ENCODE measurements around the gene TMLHE. TPM values are rescaled to one million over a fixed set of nuclear protein-coding genes. Genes with fewer than 3 reads are reported as not detected.
"Not testable (repeated sequence)": the region's sequence is repeated elsewhere in the genome, so short reads cannot be mapped to it uniquely, and the experiment has no call there.

Gene TMLHE
- polyA plus RNA-seq, 3 donors = 24.3 to 29.2 (median 25.7) TPM

DNA sequence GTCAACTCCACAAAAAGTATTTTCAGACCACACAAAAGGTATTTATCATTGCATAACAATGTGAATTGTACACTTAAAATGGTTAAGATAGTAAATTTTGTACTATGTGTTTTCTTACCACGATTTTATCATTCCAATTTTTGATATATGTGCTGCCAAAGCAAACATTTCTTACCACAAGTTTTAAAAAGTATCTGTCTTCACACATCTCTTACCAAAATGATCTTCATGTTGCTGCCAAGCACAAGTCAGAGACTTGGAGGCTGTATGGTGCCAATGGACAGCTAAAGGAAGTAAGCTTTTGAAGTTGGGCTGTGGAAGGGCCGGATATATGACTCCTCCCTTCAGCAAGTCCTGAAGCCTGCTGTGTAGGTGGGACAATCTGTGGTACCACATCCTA, 67.9 kb downstream of the TMLHE start:
- DNase-seq (ENCODE audit: extremely low read depth in 1 of 11, low read depth in 9 of 11, low spot score in 4 of 11) = no peak

DNA sequence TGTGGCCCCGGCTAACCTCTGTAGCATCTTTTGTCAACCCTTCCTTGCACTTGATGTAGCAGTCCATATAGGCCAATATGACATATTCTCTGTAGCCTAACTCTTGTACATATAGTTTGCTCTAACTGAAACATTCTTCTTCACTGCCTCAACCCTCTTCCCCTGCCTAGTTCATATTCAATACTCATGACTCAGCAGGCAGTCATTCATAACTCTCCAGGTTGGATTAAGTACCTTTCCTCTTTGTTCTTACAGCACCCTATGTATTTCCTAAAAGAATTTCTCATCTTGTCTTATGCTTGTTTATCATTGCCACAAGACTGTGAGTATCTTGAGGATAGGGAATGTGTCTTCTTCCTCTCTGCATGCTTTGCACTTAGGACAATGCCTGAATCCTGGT, 76.9 kb downstream of the TMLHE start:
- no peak for DNase-seq (ENCODE audit: extremely low read depth in 1 of 11, low read depth in 9 of 11, low spot score in 4 of 11)

DNA sequence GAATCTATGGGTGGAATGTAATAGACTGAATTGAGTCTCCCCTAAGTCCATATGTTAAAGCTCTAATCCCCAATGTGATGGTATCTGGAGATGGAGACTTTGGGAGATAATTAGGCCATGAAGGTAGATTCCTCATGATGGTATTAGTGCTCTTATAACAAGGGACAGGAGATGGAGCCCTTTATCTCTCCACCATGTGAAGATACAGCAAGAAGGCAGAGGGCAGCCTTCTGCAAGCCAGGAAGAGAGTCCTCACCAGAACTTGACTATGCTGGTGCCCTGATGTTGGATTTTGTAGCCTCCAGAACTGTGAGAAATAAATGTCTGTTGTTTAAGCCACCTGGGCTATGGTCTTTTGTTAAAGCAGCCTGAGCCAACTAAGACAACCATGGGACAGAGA, 78.0 kb downstream of the TMLHE start:
- DNase-seq (ENCODE audit: extremely low read depth in 1 of 11, low read depth in 9 of 11, low spot score in 4 of 11) = no peak

DNA sequence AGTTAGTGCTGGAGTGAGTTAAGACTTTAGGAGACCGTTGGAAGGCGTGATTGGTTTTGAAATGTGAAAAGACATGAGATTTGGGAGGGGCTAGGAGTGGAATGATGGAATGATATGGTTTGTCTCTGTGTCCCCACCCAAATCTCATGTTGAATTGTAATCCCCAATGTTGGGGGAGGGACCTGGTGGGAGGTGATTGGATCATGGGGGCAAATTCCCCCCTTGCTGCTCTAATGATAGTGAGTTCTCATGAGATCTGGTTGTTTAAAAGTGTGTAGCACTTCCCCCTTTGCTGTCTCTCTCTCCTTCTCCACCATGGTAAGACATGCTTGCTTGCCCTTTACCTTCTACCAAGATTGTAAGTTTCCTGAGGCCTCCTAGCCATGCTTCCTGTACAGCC, 85.7 kb downstream of the TMLHE start:
- DNase-seq (ENCODE audit: extremely low read depth in 1 of 11, low read depth in 9 of 11, low spot score in 4 of 11) = not testable (repeated sequence)

DNA sequence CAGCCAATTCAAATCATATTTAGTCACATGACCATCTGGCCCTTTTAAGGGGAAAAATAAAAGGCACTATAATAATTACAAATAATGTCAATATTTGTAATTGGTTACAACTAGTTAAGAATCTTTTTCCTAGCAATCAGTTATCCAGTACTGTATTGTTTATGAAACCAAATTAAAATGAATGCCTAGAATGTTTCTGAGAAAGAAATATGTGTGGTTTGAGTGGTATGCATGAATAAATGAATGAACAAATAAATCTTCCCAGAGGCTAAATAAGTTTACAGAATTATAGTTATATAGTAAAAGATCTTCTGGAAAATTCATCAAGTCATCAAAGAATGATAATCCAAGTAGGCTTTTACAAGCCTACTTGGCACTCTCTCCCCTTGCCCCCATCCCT, 98.5 kb downstream of the TMLHE start:
- no peak for DNase-seq (ENCODE audit: extremely low read depth in 1 of 11, low read depth in 9 of 11, low spot score in 4 of 11)

DNA sequence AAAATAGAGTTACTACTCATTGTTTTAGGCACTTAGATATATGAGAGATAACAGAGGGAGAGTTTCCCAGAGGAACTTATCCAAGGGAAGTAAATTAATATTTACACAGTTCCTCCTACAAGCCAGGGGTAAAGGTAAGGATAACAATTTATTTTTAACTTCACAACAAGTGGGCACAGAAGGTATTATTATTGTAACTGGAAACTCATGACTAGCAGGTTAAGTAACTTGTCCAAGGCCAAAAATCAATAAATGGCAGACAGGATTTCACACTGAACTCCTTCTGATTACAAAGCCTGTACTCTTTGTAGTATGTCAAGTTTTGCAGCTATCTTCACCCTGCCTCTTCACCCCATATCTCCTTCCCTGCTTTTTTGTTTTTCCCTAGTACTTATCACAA, 107.5 kb downstream of the TMLHE start:
- no peak for DNase-seq (ENCODE audit: extremely low read depth in 1 of 11, low read depth in 9 of 11, low spot score in 4 of 11)

DNA sequence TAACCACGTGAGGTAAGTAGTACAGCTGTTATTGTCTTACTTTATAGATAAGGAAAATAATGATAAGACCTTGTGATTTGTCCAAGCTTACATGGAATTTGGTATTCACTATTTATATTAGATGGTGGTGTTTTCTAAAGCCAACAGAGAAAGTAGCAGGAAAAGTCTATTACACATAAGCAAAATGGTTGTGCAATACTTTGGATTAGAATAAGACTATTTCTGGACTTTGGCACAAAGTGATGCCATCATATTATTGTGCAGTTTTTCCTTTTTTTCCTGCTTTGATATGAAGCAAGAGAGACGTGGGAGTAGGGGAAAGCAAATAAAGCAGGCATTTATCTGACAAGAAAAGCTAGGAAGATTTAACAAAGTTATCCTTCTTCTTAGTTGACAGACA, 117.6 kb downstream of the TMLHE start:
- DNase-seq (ENCODE audit: extremely low read depth in 1 of 11, low read depth in 9 of 11, low spot score in 4 of 11) = not testable (repeated sequence)

DNA sequence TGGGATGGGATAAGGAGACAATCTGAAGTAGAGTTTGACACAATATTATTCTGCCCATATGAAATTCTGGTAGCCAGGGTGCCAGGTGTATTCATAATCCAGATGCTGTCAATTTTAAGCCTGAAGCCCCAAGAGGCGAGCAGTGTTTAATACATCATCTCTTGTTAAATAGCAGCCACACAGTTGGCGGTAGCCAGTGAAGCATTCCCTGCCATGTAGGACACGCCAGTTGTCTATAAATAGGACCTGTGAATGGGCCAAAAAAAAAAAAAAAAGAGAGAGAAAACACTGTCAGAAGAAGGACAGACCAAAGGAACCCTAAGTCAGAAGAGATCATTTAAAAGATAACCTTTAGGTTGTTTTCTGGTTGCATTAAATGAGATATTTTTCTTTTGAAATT, 121.3 kb downstream of the TMLHE start:
- not testable (repeated sequence) for DNase-seq (ENCODE audit: extremely low read depth in 1 of 11, low read depth in 9 of 11, low spot score in 4 of 11)

DNA sequence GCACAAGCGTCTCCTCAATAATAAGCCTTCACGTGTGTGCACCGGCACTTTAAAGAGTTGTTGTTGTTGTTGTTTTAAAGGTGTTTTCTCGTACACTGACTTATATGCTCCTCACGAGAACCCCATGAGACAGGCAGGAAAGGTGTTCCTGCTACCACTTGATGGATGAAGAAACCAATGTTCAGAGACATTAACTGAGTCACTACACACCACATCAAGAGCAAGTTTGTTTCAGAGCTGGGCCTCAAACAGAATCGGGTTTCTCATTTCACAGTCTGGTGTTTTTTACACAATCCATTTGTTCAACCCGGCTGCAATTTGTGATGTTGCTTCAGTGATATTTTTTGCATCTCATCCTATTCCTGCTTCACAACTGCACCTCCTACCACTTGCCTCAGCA, 135.6 kb downstream of the TMLHE start:
- DNase-seq (ENCODE audit: extremely low read depth in 1 of 11, low read depth in 9 of 11, low spot score in 4 of 11) = not testable (repeated sequence)

DNA sequence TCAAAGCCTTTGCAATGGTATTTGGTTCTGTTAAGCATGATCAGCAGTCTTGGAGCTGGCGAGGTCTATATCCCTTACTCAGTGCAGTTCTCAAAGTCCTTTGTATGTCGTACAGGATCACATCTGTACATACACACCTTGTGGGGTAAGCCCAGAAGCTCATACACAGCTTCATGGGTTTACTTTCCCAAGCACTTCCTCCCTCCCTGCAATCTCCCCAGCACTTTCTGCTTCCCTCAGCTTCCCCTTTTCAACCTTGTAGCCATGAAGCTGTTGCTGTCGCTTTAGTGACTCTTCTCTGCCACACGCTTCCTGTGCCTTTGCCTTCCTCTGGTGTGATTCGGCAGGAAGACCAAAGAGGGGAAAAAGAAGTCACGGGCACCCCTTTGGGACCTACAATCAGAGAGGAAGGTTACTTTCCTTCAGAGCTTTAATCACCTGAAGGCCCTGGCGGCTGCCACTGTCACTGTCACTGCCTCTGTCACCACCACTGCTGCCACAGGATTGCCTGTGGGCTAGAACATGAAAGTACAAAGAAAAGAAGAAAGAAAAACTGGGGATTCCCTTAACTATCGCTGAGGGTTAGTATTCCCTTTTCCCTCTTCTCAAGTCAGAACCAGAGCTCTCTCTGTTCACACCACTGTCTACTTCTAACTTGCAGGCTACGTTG, 146.3 kb downstream of the TMLHE start:
- DNase-seq (ENCODE audit: extremely low read depth in 1 of 11, low read depth in 9 of 11, low spot score in 4 of 11) = not testable (repeated sequence)

DNA sequence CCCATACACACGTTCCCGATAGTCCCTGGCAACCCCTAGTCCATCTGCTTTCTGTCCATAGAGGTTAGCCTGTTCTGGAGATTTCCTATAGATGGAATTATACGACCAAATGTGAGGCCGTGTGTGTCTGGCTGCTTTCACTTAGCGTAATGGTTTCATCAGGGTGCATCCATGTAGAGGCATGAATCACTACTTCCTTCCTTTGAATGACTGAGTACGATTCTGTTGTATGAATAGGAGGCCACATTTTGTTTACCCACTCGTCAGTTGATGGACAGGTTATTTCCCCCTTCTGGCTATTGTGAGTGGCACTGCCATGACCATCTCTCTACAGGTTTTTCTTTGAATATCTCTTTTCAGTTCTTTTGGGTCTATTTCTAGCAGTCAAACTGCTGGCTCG, 152.3 kb downstream of the TMLHE start:
- not testable (repeated sequence) for DNase-seq (ENCODE audit: extremely low read depth in 1 of 11, low read depth in 9 of 11, low spot score in 4 of 11)

DNA sequence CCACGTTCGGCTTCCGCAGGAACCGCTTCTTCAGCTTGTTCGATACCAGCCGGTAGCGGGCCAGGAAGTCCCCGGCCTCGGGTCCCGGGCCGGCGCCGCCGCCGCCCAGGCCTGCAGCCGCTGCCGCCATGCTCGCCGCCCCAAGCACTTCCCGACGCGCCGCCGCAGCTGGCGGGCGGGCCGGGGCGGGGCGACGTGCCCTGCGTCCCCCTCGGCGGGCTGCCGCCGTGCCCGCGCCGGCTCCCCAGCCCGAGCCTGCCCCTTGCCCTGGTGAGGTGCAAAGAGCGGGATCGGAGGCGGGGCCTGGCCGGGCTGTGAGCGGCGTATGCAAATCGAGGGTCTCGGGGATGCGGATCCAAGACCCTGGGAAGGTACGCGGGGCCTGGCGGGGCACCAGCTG, 154.3 kb downstream of the TMLHE start, which contains the start of gene F8A3:
TSS of gene F8A3 (minus strand) at position 150 of the 400 bp plus-strand sequence. CDS start at position 130, 20 bp downstream.
- DNase-seq (ENCODE audit: extremely low read depth in 1 of 11, low read depth in 9 of 11, low spot score in 4 of 11) = not testable (repeated sequence)

DNA sequence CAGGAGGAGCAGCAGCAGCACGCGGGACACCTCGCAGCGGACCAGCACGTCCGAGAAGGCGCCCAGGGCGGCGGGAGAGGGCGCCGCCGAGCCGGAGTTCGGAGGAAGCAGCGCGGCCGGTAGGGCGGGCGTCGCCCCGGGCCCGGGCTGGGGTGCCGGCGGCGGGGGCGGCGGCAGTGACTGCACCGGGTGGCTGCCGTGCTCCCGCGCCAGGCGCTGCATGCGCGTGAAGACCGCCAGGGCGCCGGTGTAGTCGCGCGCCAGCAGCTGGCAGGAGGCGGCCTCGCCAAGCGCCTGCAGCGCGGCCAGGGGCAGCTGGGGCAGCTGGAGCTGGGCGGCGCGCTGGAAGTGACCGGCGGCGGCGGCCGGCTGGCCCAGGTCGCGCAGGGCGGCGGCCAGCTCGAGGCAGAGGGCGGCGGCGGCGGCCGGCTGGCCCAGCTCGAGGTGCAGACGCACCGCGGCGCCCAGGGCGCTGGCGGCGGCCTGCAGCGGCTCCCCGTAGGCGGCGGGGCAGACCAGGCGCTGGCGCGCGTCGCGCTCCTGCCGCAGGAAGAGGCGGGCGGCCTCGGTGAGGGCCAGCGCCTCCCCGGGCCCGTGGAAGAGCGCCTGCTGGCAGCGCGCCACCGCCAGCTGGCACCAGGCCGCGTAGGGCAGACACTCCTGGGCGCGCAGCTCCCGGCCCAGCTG, 154.8 kb downstream of the TMLHE start:
- not testable (repeated sequence) for DNase-seq (ENCODE audit: extremely low read depth in 1 of 11, low read depth in 9 of 11, low spot score in 4 of 11)

DNA sequence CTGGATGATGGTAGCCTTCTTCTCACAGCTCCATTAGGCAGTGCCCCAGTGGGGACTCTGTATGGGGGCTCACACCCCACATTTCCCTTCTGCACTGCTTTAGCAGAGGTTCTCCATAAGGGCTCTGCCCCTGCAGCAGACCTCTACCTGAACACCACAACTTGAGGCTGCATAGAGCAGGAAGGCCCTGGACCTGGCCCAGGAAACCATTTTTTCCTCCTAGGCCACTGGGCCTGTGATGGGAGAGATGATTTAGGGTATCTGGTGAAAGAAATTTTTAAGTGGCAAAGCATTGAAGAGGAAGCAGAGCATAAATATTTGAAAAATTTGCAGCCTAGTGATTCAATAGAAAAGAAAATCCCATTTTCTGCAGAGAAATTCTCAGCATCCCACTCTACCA, 171.7 kb downstream of the TMLHE start:
- DNase-seq (ENCODE audit: extremely low read depth in 1 of 11, low read depth in 9 of 11, low spot score in 4 of 11) = no peak

Other genes with a start within 250 kb of the TMLHE start
- not detected for gene F8A2, start 230.9 kb downstream of the TMLHE start, polyA plus RNA-seq (ENCODE audit: insufficient read length in 3 of 3)
- 10 to 100 TPM in 1 of 3 donors, 1 to 10 TPM in 2; 1.9 to 15.5 (median 8.0) TPM for gene F8A3, start 154.3 kb downstream of the TMLHE start, polyA plus RNA-seq (ENCODE audit: insufficient read length in 3 of 3)
- gene SPRY3, start 366 bp downstream of the TMLHE start, polyA plus RNA-seq (ENCODE audit: insufficient read length in 3 of 3) = 1 to 10 TPM; 1.8 to 2.3 (median 2.1) TPM

Data from renal cortex interstitium (tissue), 11 donors.